ENCODE data around the gene TIMM50.
"Not testable (repeated sequence)": the region's sequence is repeated elsewhere in the genome, so short reads cannot be mapped to it uniquely, and the experiment has no call there.

Gene TIMM50

DNA sequence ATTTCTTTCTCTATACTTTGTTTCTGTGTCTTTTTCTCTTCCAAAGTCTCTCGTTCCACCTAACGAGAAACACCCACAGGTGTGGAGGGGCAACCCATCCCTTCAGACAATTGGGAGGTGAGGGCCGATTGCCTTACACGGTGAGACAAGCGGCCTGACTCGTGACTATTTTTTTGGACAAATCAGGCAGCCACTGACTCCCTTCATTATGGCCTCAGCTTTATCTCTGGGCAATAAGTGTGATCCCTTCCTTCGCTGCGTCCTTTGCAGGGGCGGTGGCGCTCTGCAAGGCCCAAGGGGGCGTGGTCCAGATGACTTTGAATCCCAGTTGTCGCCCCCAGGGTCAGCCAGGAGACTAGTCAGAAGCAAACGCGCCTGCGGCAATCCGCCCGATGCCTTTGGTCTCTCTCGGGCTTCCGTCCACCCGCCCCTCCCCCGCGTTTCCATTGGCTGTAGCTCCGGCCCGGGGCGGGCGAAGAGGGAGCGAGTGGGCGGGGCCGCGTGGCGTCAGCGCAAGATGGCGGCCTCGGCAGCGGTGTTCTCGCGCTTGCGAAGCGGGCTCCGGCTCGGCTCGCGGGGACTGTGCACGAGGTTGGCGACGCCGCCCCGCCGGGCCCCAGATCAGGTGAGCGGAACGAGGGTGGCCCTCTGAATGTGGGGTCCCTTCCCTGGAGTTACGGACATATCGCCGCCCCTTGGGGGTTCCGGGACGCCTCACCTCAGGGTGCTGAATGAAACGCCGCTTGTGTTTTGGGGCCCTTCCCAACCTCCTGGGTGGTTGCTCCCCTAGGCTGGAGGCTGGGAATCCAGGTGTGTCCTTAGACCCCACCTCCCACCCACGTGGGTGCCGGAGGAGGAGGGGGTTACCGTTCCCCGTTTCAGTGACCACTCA is at the start of gene TIMM50:
Gene TIMM50, plus strand, starts transcription at position 502 of the 892 bp plus-strand sequence. Its CDS starts 16 bp downstream, at position 518.
- peak; percentile 94 for DNase-seq

DNA sequence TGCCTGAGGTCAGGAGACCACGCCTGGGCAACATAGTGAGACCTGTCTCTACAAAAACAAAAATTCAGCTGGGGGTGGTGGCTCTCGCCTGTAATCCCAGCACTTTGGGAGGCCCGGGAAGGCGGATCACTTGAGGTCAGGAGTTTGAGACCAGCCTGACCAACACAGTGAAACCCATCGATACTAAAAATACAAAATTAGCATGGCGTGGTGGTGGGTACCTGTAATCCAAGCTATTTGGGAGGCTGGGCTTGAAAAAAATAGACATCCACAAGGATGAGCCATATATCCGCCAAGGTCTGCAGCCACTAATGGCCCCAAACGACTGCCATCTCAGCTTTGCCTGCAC is 48.0 kb upstream of the TIMM50 start:
- no peak for DNase-seq

DNA sequence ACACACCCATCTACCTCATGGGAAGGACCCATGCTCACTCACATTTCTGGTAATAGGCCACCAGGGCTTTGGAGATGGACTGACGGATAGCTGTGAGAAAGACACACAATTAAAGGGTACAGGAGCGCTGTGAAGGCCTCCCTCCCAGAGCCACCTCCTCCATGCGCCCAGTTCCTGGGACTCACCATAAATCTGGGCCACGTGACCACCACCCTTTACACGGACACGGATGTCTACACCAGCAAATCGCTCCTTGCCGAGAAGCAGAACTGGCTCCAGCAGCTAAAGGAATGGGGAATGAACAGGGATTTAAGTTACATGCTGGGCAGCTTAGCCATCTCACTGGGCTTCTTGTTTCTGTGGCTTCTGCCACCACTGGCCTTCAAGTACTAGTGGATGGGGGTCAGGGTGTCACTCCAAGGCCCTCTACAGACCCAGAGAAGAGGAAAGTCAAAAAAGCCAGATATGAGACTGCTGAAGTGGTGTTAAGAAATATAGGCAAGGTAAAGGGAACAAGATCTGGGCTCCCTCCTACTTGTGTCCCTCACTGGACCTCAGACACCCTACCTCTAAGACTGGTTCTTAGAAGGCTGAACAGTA is 47.1 kb upstream of the TIMM50 start:
- DNase-seq, result no peak

DNA sequence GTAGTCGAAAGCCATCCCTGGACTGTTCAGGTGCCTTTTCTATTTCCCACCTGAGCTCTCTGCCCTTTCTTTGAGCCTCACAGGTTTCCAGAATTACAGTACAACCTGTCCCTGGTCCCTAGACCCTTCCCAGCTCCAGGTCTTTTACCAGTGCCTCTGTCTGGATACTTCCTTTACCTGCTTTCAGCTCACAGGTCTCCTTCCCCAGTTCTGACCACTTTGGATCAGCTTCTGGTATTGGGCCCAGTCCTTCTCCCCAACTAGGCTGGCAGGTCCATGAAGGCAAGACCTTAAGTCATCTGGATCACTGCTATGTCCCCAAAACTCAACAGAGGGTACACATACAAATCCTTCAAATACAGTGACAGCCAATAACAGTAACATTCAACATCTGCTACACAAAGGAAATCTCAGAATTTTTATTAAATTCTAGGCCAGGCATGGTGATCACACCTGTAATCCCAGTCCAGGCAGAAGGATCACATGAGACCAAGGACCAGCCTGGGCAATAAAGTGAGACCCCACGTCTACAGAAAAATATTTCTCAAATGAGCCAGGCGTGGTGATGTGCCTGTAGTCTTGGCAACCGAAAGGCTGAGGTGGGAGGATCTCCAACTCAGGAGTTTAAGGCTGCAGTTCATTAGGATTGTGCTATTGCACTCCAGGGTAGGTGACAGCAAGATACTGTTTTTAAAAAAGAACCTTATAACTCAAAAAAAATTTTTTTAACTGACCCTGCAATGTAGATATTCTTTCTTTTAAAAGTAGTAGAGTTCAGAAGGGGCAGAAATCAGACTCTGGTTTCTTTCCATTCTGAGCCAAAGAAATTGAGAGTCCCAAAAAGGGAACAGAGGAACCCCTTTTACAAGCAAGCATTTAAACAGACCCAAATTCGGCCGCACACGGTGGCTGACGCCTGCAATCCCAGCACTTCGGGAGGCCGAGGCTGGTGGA is 46.2 kb upstream of the TIMM50 start:
- no peak for DNase-seq

DNA sequence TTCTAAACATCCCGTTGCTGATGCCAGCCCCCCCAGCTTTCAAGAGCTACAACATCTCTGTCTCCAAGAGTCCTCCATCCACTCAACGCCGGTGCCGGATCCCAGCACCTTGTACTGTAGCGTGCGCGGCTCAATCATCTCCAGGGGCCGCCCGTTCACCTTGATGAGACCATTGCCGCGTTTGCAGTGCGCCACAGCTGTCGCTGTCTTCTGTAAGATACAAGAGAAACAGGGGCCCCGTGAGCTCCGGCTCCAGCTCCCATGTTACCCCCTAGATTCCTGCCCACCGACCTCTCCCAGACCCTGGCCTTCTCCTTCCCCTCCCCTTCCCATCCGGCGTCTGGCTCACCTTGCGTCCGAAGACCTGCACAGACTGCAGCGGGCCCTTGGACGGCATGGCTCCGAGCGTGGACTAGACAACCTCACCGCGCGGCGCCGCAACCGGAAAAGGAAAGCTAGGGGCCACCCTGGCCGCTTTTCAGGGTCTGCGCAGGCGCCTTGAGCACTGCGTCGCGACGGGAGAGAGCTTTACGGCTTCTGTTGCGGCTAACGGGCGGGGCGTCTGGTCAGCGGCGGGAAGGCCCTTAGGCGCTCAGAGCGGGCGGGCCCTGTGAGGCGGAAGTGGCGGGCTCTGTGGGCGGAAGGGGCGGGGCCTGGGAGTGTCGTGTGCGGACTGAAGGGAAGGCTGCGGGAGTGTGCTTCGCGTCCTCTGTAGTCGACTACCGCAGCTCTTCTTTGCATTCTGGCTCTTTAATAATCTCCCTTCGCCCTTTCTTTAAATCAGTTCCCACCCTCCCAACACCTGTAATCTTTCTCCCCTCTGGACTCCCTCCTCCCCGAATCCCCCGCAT is 44.9 kb upstream of the TIMM50 start, which contains the start of gene RPS16:
Gene RPS16, minus strand, starts transcription at position 451 of the 851 bp plus-strand sequence. Its CDS starts 54 bp downstream, at position 397.
- DNase-seq, result peak; percentile 98

DNA sequence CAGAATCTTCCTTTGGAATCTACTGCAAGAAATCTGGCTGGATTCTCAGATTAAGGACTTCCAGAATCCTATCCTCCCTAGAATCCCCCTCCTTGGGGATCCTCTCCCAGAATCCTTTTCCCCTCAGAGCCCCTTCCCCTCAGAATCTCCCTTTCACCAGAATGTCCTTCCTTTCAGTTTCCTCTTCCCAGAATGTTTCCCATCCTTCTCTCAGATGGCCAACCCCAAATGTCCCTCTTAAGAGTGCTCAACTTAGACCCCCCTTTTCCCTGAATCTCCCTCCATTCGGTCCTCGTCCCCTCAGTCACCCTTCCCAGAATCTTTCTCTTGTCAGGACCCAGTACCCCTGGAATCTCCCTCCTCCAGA is 44.3 kb upstream of the TIMM50 start:
- DNase-seq, result no peak

DNA sequence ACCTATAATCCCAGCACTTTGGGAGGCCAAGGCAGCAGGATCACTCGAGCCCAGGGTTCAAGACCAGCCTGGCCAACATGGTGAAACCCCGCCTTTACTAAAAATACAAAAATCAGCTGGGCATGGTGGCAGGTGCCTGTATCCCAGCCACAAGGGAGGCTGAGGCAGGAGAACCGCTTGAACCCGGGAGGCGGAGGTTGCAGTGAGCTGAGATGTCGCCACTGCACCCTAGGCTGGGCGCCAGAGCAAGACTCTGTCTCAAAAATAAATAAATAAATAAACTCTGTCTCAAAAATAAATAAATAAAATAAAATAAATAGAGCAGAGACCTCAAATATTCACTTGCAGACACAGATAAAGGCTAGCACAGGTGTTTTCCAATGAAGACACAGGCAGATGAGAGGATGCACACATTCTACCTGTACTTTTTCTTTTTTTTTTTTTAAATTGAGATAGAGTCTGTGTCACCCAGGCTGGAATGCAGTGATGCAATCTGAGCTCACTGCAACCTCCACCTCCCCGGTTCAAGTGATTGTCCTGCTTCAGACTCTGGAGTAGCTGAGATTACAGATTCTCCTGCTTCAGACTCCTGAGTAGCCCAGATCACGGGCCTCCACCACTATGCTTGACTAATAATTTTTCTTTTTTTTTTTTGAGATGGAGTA is 42.2 kb upstream of the TIMM50 start:
- no peak for DNase-seq

DNA sequence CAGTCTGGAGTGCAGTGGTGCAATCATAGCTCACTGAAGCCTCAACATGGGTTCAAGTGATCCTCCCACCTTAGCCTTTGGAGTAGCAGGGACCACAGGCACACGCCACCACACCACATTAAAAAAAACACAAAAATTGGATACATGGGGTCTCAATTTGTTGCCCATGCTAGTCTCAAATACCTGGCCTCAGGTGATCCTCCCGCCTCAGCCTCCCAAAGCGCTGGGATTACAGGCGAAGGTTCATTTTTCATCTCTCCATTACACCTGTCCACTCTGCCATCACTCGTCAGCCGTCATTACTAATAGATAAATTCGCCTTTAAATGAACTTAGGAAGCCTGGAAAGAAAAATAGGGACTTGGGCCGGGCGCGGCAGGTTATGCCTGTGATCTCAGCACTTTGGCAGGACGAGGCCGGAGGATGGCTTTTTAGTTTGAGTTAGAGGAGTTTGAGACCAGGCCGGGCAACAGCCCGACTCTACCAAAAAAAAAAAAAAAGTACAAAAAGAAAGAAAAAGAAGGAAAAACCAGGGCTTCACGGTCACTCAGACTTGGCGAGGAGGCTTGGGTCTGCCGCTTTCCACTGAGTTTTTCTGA is 35.9 kb upstream of the TIMM50 start:
- no peak for DNase-seq

DNA sequence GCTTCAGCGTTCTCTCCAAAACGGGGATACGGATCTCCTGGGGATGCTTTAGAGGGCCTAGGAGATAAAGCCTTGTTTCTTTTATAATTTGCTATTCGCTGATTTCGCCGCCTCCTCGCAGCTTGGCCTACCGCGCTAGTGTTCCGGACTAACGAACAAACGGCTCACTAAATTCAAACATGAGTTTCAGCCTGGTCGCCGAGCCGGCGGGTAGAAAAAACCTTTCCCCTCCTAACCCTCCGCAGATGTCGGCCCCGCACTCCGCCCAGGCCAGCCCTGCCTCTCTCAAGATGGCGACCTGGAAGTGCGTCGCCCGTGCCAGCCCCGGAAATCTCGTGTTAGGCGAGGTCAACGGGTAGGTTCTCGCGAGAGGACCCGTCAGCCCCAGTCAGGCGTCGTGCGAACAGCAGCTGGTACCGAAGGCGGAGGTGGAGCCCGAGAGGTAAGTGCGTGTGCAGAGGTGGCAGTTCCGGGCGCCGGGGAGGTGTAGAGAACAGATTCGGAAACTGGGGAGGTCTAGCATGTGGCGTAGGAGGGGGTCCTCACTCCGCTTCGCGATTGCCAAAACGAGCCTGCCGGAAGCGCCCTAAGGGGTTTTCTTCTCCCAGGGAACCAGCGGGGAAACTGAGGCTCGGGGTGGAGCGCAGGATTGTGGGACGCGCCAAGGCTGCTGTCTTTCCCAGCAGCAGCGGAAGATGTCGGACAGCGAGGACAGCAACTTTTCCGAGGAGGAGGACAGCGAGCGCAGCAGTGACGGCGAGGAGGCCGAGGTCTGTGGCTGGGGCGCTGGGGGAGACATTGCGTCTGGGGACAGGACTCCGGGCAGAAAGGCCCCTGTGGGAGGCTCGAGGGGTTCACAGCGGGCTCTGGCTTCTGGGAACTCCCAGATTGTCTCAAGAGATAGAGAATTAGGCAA is 35.2 kb upstream of the TIMM50 start, which contains the start of gene SUPT5H:
Gene SUPT5H, plus strand, starts transcription at position 387 of the 916 bp plus-strand sequence. Its CDS starts 309 bp downstream, at position 696.
- DNase-seq, result peak; percentile 96

DNA sequence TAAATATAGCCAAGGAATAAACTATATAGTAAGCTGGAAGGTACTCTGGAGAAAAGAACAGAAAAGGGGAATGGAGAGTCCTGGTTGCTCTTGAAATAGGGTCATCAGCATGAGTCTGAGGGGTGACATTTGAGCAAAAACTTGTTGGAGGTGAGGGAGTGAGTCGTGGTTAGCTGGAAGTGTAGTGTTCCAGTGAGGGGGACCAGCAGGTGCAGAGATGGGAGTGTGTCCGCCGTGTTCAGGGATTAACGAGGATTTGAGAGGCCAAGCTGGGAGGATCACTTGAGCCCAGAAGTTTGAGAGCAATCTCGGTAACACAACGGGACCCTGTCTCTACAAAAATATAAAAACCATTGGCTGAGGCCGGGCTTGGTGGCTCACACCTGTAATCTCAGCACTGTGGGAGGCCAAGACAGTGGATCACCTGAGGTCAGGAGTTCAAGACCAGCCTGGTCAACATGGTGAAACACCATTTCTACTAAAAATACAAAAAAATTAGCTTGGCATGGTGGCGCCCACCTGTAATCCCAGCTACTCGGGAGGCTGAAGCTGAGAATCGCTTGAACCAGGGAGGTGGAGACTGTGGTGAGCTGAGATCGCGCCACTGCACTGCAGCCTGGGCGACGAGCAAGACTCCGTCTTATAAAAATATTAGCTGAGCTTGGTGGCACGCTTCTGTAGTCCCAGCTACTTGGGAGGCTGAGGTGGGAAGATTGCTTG is 34.1 kb upstream of the TIMM50 start:
- DNase-seq, result no peak

DNA sequence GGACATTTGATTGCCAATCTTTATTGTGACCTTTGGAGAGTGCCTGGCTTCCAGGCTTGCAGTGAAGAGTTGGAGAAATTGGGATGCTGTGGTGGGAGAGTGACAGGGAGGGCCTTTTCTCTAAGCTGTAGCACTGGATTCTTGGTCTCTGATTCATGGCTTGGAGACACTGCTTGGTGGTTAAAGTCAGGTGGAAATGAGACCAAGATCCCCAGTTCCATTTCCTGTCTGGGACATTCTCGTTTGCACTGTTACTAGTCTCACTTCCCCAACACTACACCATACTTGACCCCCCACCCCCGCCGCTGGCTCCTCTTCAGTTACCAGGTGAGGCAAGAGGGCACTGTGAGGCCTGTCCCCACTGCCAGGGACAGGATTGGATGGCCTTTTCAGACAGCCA is 32.4 kb upstream of the TIMM50 start:
- DNase-seq, result no peak

DNA sequence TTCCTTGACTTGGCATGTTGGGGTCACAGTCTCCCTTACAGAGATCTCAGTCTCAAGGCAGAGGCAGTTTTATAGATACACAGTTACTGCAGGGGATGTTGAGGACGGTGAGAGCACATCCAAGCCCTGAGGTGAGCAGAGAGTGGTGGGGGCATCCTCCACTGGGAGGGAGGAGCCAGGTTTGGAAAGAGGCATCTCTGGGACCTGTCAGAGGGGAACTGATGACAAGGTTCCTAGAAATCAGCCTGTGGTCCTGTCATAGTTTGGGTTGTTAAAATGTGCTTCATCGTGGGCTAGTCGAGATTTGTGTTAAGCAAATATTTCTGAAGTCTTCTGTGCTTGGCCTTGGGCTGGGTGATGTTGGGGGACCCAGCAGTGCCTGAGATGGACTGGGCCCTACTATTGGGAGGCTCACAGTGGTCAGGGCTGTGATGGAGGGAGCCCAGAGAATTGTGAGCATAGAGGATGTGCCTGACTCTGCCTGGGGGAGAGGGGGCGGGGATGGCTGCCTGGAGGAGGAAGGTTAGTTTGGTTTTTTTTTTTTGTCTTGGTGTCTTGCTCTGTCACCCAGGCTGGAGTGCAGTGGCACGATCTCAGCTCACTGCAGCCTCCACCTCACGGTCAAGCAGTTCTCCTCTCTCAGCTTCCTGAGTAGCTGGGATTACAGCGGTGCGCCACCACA is 31.4 kb upstream of the TIMM50 start:
- no peak for DNase-seq

DNA sequence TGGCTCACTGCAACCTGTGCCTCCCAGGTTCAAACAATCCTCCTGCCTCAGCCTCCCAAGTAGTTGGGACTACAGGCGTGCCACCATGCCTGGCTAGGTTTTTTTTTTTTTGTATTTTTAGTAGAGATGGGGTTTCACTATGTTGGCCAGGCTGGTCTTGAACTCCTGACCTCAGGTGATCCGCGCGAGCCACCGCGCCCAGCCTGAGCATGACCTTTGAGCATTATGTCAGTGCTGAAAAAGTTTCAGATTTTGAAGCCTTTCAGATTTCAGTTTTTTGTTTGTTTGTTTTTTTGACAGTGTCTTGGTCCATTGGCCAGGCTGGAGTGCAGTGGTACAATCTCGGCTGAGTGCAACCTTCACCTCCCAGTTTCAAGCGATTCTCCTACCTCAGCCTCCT is 29.4 kb upstream of the TIMM50 start:
- not testable (repeated sequence) for DNase-seq

DNA sequence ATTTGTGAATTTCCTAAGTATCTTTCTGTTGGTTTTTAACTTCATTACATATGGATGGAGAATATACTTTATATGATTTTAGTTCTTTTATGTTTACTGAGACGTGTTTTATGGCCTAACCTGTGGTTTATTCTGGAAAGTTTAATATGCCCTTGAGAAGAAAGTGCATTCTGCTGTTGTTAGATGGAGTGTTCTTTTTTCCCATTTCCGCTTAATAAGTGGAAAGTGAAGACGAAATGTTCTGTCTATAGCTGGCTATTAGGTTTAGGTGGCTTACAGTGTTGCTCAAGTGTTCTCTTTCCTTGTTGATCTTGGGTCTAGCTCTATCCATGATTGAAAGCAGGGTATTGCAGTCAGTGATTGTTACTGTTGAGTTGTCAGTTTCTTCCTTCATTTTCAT is 17.2 kb upstream of the TIMM50 start:
- DNase-seq, result no peak

DNA sequence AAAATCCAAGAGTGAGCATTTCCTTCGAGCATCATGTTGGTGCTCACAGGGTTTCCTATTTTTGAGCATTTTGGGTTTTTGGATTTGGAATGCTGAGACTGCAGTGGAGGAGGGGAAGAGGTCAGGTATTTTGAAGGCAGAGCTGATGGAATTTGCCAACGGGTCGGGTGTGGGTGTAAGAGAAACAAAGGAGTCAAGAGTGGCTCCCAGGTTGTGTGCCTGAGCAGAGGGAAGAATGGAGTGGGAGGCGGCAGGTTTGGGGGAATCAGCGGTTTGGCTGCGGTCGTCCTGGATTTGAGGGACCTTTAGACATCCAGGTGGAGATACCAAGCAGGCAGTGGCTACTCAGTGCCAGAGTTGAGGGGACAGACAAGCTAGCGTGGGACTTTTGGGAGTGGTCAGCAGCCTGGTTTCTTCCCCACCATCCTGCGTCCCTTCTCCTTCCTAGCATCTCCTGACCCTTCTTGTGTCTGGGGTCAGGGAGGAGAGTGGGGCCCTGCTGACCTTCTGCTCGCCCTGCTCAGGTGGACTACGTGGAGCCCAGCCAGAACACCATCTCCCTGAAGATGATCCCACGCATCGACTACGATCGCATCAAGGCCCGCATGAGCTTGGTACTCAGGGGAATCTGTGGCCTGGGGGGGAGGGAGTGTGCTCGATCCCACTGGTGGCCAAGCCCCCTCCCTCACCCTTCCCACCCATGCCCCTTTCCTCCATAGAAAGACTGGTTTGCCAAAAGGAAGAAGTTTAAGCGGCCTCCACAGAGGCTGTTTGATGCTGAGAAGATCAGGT is 14.5 kb upstream of the TIMM50 start:
- no peak for DNase-seq

DNA sequence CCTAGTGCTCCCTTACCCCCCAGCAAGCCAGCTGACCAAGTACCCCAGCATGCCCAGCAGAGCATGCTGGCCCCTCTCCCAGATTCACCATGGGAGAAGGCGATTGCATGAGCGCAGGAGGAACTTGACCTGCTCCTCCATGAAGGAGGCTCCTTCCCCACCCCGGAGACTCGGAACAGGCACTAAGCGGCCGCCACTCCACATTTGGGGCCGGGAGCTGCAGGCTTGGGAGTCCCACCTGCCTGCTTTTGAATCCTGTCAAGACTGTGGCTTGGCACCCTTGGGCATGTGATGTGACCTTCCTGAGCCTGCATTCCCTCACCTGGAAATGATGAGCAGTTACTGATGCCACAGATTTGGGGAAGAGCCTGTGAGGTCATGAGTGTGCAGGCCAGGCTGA is 12.7 kb upstream of the TIMM50 start:
- no peak for DNase-seq

DNA sequence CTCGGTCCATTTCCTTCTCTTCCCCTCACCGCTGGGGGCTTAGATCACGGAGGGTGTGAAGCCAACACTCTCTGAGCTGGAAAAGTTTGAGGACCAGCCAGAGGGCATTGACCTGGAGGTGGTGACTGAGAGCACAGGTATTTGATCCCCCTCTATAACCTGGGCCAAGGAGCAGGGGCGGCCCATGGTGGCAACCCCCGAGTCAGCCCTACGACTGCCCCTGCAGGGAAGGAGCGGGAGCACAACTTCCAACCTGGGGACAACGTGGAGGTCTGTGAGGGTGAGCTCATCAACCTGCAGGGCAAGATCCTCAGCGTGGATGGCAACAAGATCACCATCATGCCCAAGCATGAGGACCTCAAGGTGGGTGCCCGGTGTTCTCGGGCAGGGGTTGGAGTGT is 11.6 kb upstream of the TIMM50 start:
- no peak for DNase-seq

DNA sequence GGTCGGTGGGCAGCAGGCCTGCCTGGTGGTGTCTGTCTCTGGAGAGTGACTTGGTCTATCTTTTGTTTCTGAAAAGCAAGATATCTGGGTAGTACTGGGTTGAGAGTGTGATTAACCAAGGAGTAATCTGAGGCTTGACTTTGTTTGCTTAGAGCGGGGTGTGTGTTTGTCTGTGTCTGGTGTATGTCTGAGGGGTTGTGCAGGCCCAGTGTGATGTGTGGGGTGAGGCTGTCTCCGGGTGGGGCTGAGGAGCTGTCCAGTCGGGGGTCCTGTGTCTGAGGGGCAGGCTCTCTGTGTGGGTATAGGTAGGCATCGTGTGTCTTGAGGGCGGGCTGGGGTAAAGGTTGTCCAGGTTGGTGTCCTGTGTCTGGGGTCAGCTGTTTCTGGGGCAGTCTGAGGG is 11.1 kb upstream of the TIMM50 start:
- DNase-seq, result no peak

All from NK-92 treated with Interleukin-12 subunit alpha and Interleukin-12 subunit beta, amount 100 ng/mL, for 24 hours (cell line).